Effector CD4-positive, alpha-beta T cell (primary cell): ENCODE results near the gene NIT2.

ENCODE experiments used
- DNase-seq: peaks from one replicate; pipeline ENCODE4 v3.0.0-alpha.2; 2020

NIT2 gene

GRCh38 chr3:100399341-100400071 is 64.9 kb downstream of the NIT2 start:
- DNase-seq, result no peak

DNA sequence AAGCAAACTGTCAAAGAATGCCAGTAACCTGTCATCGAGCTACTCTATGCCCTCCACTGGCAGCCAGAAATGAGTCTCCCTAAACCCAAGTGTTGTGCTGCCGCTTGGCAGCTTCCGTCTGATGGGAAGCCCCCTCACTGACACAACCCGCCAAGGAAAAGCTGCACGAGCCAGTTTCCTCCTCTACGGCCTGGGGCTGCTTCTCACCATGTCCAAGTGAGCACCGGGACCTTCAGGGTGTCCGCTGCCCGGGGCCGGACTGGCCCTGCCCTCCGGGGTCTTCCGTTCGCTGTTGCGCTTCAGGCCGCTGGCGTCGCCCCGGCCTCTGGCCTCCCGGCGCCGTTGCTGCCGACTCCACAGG is 65.8 kb downstream of the NIT2 start:
- peak; percentile 26 for DNase-seq

- peak; percentile 91 for DNase-seq
These were observed 66.5 kb downstream of the NIT2 start, which contains the start of the genes LNP1 and TOMM70 for GRCh38 chr3:100400780-100401673. LNP1 (plus strand) TSS chr3:100401539; CDS start chr3:100429730, 28,191 bp downstream. TOMM70 (minus strand) TSS chr3:100401089; CDS start chr3:100400949, 140 bp downstream.

- DNase-seq, result peak; percentile 49
These were observed 67.1 kb downstream of the NIT2 start for GRCh38 chr3:100401674-100402041.

DNA sequence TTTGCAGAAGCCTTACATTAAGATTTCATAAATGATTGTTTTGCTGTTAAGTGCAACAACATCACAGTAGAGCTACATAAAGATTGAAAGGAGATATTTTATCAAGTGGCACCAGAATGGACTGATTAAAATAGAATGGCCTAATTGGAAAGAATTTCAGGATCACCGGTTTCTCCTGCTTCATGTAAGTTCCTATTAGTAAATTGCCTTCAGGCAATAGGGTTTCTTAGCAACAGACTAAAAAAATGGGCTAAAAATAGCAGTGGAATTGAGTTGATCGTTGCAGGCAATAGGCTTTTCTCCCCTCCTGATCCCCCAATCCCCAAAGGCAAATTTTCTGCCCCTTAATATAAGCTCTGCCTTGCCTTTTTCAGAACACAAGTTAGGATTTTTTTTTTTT is 67.7 kb downstream of the NIT2 start:
- DNase-seq, result no peak

- no peak for DNase-seq
These were observed 68.3 kb downstream of the NIT2 start for GRCh38 chr3:100402891-100403290.

DNA sequence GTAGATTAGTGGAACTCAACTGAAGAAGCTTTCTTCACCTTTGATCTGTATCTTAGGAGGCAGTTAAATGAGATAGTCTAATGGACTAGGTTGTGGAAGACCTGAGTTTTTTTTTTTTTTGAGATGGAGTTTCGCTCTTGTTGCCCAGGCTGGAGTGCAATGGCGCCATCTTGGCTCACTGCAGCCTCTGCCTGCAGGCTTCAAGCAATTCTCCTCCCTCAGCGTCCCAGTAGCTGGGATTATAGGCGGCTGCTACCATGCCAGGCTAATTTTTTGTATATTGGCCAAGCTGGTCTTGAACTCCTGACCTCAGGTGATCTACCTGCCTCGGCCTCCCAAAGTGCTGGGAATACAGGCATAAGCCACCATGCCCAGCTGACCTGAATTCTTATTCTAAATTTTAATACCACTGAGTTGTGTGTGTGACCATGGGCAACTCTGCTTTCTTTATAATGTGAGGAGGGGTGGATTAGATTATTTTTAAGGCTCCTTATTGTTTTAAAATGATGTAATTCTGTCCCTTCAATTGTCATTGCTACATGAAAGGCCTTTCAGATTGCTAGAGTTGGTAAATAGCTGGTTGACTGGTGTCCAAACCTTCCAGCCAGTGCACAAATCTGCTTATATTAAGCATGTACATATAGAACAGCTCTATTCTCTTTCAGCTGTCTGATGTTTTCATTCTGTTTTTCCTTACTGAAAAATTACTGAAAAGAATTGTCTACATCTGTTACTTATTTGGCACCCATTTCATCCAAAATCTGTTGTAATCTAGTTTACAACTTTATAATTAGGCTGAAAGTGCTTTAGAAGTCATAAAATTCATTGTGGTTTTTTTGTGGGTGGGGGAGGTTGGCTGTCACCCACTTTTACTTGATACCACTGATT is 69.0 kb downstream of the NIT2 start:
- DNase-seq, result no peak

GRCh38 chr3:100404250-100404548 is 69.6 kb downstream of the NIT2 start:
- no peak for DNase-seq

DNA sequence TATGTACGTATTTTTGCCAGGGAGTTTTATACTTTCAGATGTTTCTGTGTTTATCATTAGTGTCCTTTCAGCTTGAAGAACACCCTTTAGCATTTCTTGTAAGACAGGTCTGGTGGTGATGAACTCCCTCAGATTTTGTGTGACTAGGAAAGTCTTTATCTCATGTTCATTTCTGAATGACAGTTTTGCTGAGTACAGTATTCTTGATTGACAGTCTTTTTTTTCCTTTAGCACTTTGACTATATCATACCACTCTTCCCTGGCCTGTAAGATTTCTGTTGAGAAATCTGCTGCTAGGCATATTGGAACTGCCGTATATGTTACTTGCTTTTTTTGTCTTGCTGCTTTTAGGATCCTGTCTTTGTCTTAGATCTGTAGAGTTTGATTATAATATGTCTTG is 72.6 kb downstream of the NIT2 start:
- no peak for DNase-seq

DNA sequence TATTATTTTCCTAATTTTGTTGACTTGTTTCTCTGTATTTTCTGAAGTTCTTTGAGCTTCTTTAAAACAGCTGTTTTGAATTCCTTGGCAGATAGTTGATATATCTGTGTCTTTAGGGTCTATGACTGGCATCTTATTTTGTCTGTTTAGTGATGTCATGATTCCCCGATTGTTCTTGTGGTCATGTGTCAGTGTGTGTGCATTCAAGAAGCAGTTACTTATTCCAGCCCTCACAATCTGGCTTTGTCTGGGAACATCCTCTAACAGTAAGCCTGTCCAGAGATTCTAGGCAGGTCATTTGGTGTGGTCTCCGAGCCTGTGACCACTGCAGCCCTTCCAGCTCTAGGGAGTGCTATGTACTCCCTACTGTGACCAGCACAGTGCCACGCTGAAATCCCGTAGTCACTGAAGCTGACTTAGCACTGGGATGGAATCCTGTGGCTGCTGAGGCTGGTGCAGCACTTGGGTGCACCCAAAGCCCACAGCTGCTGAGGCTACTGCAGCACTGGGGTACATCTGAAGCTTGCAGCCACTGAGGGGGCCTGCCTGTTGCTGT is 73.5 kb downstream of the NIT2 start:
- DNase-seq, result no peak
